GM21526 (cell line): ENCODE results near the gene SELENOP.
"Not testable (repeated sequence)": the region's sequence is repeated elsewhere in the genome, so short reads cannot be mapped to it uniquely, and the experiment has no call there.

Experiments used
- ATAC-seq: cut with Tn5 transposase; IDR thresholded peaks from one replicate; pipeline ENCODE4 v1.9.1; 2021; ENCODE audit warnings: moderate library complexity; ENCODE audit not compliant: unreplicated experiment, low FRiP score

SELENOP gene

GRCh38 chr5:42811591-42812446, at the start of gene SELENOP:
Gene SELENOP (minus strand): TSS chr5:42811892. CDS start chr5:42808353, 3,539 bp downstream.
- no peak for ATAC-seq

GRCh38 chr5:42858687-42859086, 47.0 kb upstream of the SELENOP start:
- no peak for ATAC-seq

- no peak for ATAC-seq
Measured at GRCh38 chr5:42858031-42858643, 46.4 kb upstream of the SELENOP start.

- no peak for ATAC-seq
Measured at GRCh38 chr5:42855811-42856210, 44.1 kb upstream of the SELENOP start.

GRCh38 chr5:42855386-42855785, 43.7 kb upstream of the SELENOP start:
- ATAC-seq, result no peak

GRCh38 chr5:42854795-42855194, 43.1 kb upstream of the SELENOP start:
- no peak for ATAC-seq

GRCh38 chr5:42852826-42853225, 41.1 kb upstream of the SELENOP start:
- ATAC-seq, result no peak

GRCh38 chr5:42851481-42851880, 39.8 kb upstream of the SELENOP start:
- ATAC-seq, result no peak

GRCh38 chr5:42848545-42848944, 36.9 kb upstream of the SELENOP start:
- no peak for ATAC-seq

- not testable (repeated sequence) for ATAC-seq
Measured at GRCh38 chr5:42844408-42844807, 32.7 kb upstream of the SELENOP start.

- ATAC-seq, result no peak
Measured at GRCh38 chr5:42843675-42844292, 32.1 kb upstream of the SELENOP start.

- ATAC-seq, result no peak
Measured at GRCh38 chr5:42842921-42843641, 31.4 kb upstream of the SELENOP start.

GRCh38 chr5:42840842-42841567, 29.3 kb upstream of the SELENOP start:
- ATAC-seq, result no peak

GRCh38 chr5:42840269-42840668, 28.6 kb upstream of the SELENOP start:
- ATAC-seq, result no peak

- no peak for ATAC-seq
Measured at GRCh38 chr5:42839196-42839595, 27.5 kb upstream of the SELENOP start.

GRCh38 chr5:42837601-42838000, 25.9 kb upstream of the SELENOP start:
- no peak for ATAC-seq

- ATAC-seq, result no peak
Measured at GRCh38 chr5:42836070-42836769, 24.5 kb upstream of the SELENOP start.

GRCh38 chr5:42832060-42832459, 20.4 kb upstream of the SELENOP start:
- no peak for ATAC-seq

- no peak for ATAC-seq
Measured at GRCh38 chr5:42830924-42831323, 19.2 kb upstream of the SELENOP start.

GRCh38 chr5:42828671-42829070, 17.0 kb upstream of the SELENOP start:
- no peak for ATAC-seq
